ENCODE results near the gene KLC3. TPM values are rescaled to one million over a fixed set of nuclear protein-coding genes. Genes with fewer than 3 reads are reported as not detected.

KLC3 gene
- total RNA-seq, 1 experiment from 2014 or later = 4.8 TPM

DNA sequence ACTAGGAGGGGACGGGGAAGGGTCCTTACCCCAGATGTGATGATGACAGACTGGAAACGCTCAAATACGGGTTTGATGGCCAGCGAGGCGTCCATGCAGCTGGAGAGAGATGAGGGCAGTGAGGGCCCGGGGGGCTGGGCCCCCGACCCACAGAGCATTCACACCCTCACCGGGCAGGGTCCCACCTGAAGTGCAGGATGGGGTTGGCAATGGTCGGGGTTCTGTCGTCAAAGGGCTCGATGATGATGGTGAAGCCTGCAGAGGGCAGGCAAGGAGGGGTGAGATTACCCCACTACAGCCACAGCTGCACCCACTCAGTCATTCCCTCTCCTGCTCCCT, 16.9 kb downstream of the KLC3 start:
- Histone ChIP-seq H3K56ac (ENCODE audit: insufficient read length, low read depth, low read length) (no peak overlapping the region), H3K14ac (ENCODE audit: insufficient read depth, low read length) (no peak overlapping the region), H4K91ac (ENCODE audit: insufficient read length, low read depth, low read length) (no peak overlapping the region), H3K9me3 (ENCODE audit: control insufficient read depth, low read depth, low read length) (no peaks in the 10 kb centered on the region), H2BK15ac (ENCODE audit: low read depth, low read length) (no peak overlapping the region), H3K27ac (ENCODE audit: insufficient read length, low read depth, low read length) (no peak overlapping the region), H2BK20ac (ENCODE audit: low read depth, low read length, poor library complexity, severe bottlenecking) (no peak overlapping the region), H3K4me2 (ENCODE audit: insufficient read depth, insufficient read length, low read length) (no peak overlapping the region), H4K8ac (replicated peaks; ENCODE audit: insufficient read length, low read depth, low read length) (no peak overlapping the region), H2BK120ac (ENCODE audit: low read depth, low read length, poor library complexity, severe bottlenecking) (no peak overlapping the region), H3K18ac (ENCODE audit: insufficient read length, low read depth, low read length) (no peak overlapping the region), H2BK5ac (ENCODE audit: insufficient read length, low read length) (no peak overlapping the region), H4K5ac (ENCODE audit: insufficient read length, low read depth, low read length) (no peak overlapping the region), H4K20me1 (ENCODE audit: control insufficient read depth, insufficient read depth, insufficient read length) (no peaks in the 10 kb centered on the region), H2BK12ac (ENCODE audit: insufficient read length, low read depth, low read length) (no peak overlapping the region), H3K9ac (ENCODE audit: extremely low read depth, insufficient read length, low read length) (no peak overlapping the region), H3K23ac (ENCODE audit: insufficient read length, low read depth, low read length) (no peak overlapping the region), H3K4me1 (ENCODE audit: insufficient read depth, low read length) (no peaks in the 10 kb centered on the region), H3K27me3 (ENCODE audit: insufficient read depth, low read length) (no peaks in the 10 kb centered on the region), H2AK5ac (ENCODE audit: insufficient read length, low read length) (no peak overlapping the region), H3K23me2 (ENCODE audit: insufficient read length, low read depth, low read length, poor library complexity, severe bottlenecking) (no peaks in the 10 kb centered on the region), H2AFZ (ENCODE audit: low read length) (no peak overlapping the region), H3K4ac (ENCODE audit: low read depth, low read length) (no peak overlapping the region), H3K79me1 (ENCODE audit: insufficient read depth, low read depth, low read length, poor library complexity, severe bottlenecking) (no peaks in the 10 kb centered on the region), H3T11ph (ENCODE audit: low read length) (no peak overlapping the region), H3K79me2 (ENCODE audit: insufficient read depth, low read length) (no peaks in the 10 kb centered on the region)
- no peak overlapping the region for H3K27ac Mint-ChIP-seq
- H3K36me3 Mint-ChIP-seq (ENCODE audit: insufficient read depth in 1 of 3, low read depth in 3 of 3) = peaks cover 66 to 89% (median 88%) of the 10 kb centered on the region in 3 experiments
- no peaks in the 10 kb centered on the region for H3K4me1 Mint-ChIP-seq
- H3K9me3 Mint-ChIP-seq = no peaks in the 10 kb centered on the region
- no peaks in the 10 kb centered on the region; the same call in 1 of the 2 replicates for H3K27me3 Mint-ChIP-seq (ENCODE audit: low read depth)
- H3K4me3 Mint-ChIP-seq = no peak overlapping the region
- TF ChIP-seq, protein P1, sequence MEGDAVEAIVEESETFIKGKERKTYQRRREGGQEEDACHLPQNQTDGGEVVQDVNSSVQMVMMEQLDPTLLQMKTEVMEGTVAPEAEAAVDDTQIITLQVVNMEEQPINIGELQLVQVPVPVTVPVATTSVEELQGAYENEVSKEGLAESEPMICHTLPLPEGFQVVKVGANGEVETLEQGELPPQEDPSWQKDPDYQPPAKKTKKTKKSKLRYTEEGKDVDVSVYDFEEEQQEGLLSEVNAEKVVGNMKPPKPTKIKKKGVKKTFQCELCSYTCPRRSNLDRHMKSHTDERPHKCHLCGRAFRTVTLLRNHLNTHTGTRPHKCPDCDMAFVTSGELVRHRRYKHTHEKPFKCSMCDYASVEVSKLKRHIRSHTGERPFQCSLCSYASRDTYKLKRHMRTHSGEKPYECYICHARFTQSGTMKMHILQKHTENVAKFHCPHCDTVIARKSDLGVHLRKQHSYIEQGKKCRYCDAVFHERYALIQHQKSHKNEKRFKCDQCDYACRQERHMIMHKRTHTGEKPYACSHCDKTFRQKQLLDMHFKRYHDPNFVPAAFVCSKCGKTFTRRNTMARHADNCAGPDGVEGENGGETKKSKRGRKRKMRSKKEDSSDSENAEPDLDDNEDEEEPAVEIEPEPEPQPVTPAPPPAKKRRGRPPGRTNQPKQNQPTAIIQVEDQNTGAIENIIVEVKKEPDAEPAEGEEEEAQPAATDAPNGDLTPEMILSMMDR (conservative IDR thresholded peaks at IDR 0.05) = no peak
- WGBS (ENCODE audit: extremely low coverage, insufficient read length, low lambda C conversion rate) = no CpG with 5 or more reads among the region's 11 CpGs
- no peak for DNase-seq

Measured in H9 (cell line).